Testis (tissue), 2 donors: ENCODE measurements around the gene KRR1.

Experiments used
- POLR2A ChIP-seq: fragments of 450-650 bp; IDR thresholded peaks from one replicate; pipeline ENCODE4 v1.6.1; 2017; ENCODE audit warnings: antibody characterized with exemption, mild to moderate bottlenecking, moderate library complexity
- TF ChIP-seq, protein P1 (sequence below), 3 experiments: fragments of 450-650 bp in 2 of 3; fragments of 200-600 bp in 1 of 3; sonication (generic) in 1 of 3; IDR thresholded peaks; one replicate each; pipeline ENCODE4 v1.5.1; 2016 to 2019; ENCODE audit warnings: antibody characterized with exemption in 3 of 3, mild to moderate bottlenecking in 2 of 3, moderate library complexity in 1 of 3

DNA sequence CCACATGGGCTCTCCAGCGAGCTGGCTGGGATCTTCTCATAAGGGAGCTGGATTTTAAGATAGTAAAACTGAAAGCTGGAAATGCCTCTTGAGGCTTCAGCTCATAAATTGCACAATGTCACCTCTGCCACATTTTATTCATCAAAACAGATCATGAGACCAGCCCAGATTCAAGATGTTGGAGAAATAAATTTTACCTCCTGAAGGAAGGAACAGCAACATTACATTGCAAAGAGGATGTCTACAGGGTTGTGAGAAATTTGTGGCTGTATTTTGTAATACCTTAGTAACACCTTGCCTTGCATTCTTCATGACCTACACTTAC, 43.1 kb upstream of the KRR1 start:
- TF ChIP-seq, protein P1, sequence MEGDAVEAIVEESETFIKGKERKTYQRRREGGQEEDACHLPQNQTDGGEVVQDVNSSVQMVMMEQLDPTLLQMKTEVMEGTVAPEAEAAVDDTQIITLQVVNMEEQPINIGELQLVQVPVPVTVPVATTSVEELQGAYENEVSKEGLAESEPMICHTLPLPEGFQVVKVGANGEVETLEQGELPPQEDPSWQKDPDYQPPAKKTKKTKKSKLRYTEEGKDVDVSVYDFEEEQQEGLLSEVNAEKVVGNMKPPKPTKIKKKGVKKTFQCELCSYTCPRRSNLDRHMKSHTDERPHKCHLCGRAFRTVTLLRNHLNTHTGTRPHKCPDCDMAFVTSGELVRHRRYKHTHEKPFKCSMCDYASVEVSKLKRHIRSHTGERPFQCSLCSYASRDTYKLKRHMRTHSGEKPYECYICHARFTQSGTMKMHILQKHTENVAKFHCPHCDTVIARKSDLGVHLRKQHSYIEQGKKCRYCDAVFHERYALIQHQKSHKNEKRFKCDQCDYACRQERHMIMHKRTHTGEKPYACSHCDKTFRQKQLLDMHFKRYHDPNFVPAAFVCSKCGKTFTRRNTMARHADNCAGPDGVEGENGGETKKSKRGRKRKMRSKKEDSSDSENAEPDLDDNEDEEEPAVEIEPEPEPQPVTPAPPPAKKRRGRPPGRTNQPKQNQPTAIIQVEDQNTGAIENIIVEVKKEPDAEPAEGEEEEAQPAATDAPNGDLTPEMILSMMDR (IDR thresholded peaks at IDR 0.05): no peak
- no peak for TF ChIP-seq POLR2A
